ENCODE results near the gene TACR2. TPM values are rescaled to one million over a fixed set of nuclear protein-coding genes. Genes with fewer than 3 reads are reported as not detected.

Gene TACR2
- total RNA-seq, 4 donors from 2014 or later = 18.9 to 241 (median 78.9) TPM

- in situ Hi-C loops (cut with MboI; ENCODE audit: low pct_ligation_motif_present in 1 of 4, low pct_unique_long_range_greater_than_20kb in 1 of 4, low sequenced_read_pairs in 3 of 4) = loop anchor here in 3 of 4 donors (10.0 to 25.0 kb wide), 2 partner anchors 227 to 230 kb away; partner anchors contain the start of gene FAM241B (in 3 of the 3)
- no peaks in the 10 kb centered on the region for H3K27me3 ChIP-seq
- no peak for TF ChIP-seq POLR2AphosphoS5 (IDR thresholded peaks at IDR 0.05)
- peak in 2 of 5 experiments; percentile 10 to 19 for TF ChIP-seq CTCF (IDR thresholded peaks at IDR 0.05)
- intact Hi-C loops (cut with DNase I; ENCODE audit: low total_unique reads) = no loop called here
- 66 to 80% methylated on average over 6 to 14 of the region's 14 CpGs for WGBS, 2 donors (ENCODE audit: low coverage in 1 of 2)
- H3K4me3 ChIP-seq = peak overlapping the region in 1 of 4 donors; percentile 28
- peaks cover 13 to 56% (median 24%) of the 10 kb centered on the region in 4 donors for H3K4me1 ChIP-seq
- no peaks in the 10 kb centered on the region for H3K9me3 ChIP-seq
- H3K36me3 ChIP-seq = peaks cover 0 to 4% (median 0%) of the 10 kb centered on the region in 4 donors
- peak overlapping the region; percentile 75 to 93 (median 82) for H3K27ac ChIP-seq
- no peak for DNase-seq
These were observed 9.0 kb downstream of the TACR2 start for GRCh38 chr10:69407621-69408301.

GRCh38 chr10:69406816-69407580 lies 9.7 kb downstream of the TACR2 start:
- DNase-seq = no peak
- TF ChIP-seq CTCF (IDR thresholded peaks at IDR 0.05) (no peak), EP300 (IDR thresholded peaks at IDR 0.05; ENCODE audit: low read depth) (no peak), POLR2A (IDR thresholded peaks at IDR 0.05) (no peak), POLR2AphosphoS5 (IDR thresholded peaks at IDR 0.05) (no peak)
- H3K36me3 ChIP-seq = peaks cover 0 to 4% (median 0%) of the 10 kb centered on the region in 4 donors
- intact Hi-C loops (cut with DNase I; ENCODE audit: low total_unique reads) (no loop called here), in situ Hi-C loops (cut with MboI; ENCODE audit: low pct_ligation_motif_present in 1 of 4, low pct_unique_long_range_greater_than_20kb in 1 of 4, low sequenced_read_pairs in 3 of 4) (loop anchor here in 3 of 4 donors (10.0 to 25.0 kb wide), 2 partner anchors 228 to 230 kb away; partner anchors contain the start of gene FAM241B (in 3 of the 3))
- H3K4me3 ChIP-seq = no peak overlapping the region
- no peaks in the 10 kb centered on the region for H3K27me3 ChIP-seq
- 64% methylated on average over 6 of the region's 6 CpGs; no CpG with 5 or more reads in 1 of the 2 donors for WGBS, 2 donors (ENCODE audit: low coverage in 1 of 2)
- no peaks in the 10 kb centered on the region for H3K9me3 ChIP-seq
- peak overlapping the region; percentile 75 to 93 (median 82) for H3K27ac ChIP-seq
- H3K4me1 ChIP-seq = peaks cover 13 to 59% (median 21%) of the 10 kb centered on the region in 4 donors

- TF ChIP-seq CTCF (IDR thresholded peaks at IDR 0.05) (no peak), POLR2A (IDR thresholded peaks at IDR 0.05) (no peak), EP300 (IDR thresholded peaks at IDR 0.05; ENCODE audit: low read depth) (no peak)
- intact Hi-C loops (cut with DNase I; ENCODE audit: low total_unique reads) = no loop called here
- in situ Hi-C loops (cut with MboI; ENCODE audit: low pct_ligation_motif_present in 1 of 4, low pct_unique_long_range_greater_than_20kb in 1 of 4, low sequenced_read_pairs in 3 of 4) = loop anchor here in 3 of 4 donors (10.0 to 25.0 kb wide), 2 partner anchors 228 to 231 kb away; partner anchors contain the start of gene FAM241B (in 3 of the 3)
- WGBS, 2 donors (ENCODE audit: low coverage in 1 of 2) = 0 to 31% methylated on average over 1 to 5 of the region's 5 CpGs
- no peak overlapping the region for H3K4me3 ChIP-seq
- H3K27me3 ChIP-seq = no peaks in the 10 kb centered on the region
- H3K27ac ChIP-seq = peak overlapping the region; percentile 75 to 93 (median 82)
- H3K36me3 ChIP-seq = peaks cover 0 to 5% (median under 1%) of the 10 kb centered on the region in 4 donors
- peaks cover 13 to 59% (median 21%) of the 10 kb centered on the region in 4 donors for H3K4me1 ChIP-seq
- H3K9me3 ChIP-seq = no peaks in the 10 kb centered on the region
- DNase-seq = no peak
These were observed 10.4 kb downstream of the TACR2 start for GRCh38 chr10:69406302-69406811.

GRCh38 chr10:69405221-69405620 lies 11.5 kb downstream of the TACR2 start:
- H3K4me3 ChIP-seq = no peak overlapping the region
- in situ Hi-C loops (cut with MboI; ENCODE audit: low pct_ligation_motif_present in 1 of 4, low pct_unique_long_range_greater_than_20kb in 1 of 4, low sequenced_read_pairs in 3 of 4) = loop anchor here in 3 of 4 donors (10.0 to 25.0 kb wide), 2 partner anchors 230 to 232 kb away; partner anchors contain the start of gene FAM241B (in 3 of the 3)
- H3K4me1 ChIP-seq = peaks cover 13 to 53% (median 21%) of the 10 kb centered on the region in 4 donors
- no peaks in the 10 kb centered on the region for H3K27me3 ChIP-seq
- TF ChIP-seq CTCF (IDR thresholded peaks at IDR 0.05) = no peak
- no peak for TF ChIP-seq POLR2A (IDR thresholded peaks at IDR 0.05)
- TF ChIP-seq POLR2AphosphoS5 (IDR thresholded peaks at IDR 0.05) = no peak
- no peak for TF ChIP-seq EP300 (IDR thresholded peaks at IDR 0.05; ENCODE audit: low read depth)
- DNase-seq = no peak
- intact Hi-C loops (cut with DNase I; ENCODE audit: low total_unique reads) = no loop called here
- peaks cover 0 to 11% (median 5%) of the 10 kb centered on the region in 4 donors for H3K36me3 ChIP-seq
- peak overlapping the region; percentile 75 to 93 (median 82) for H3K27ac ChIP-seq
- H3K9me3 ChIP-seq = no peaks in the 10 kb centered on the region
- 65 to 84% methylated on average over 2 to 4 of the region's 4 CpGs for WGBS, 2 donors (ENCODE audit: low coverage in 1 of 2)

Data from transverse colon (tissue), 4 donors.